ENCODE data around the gene NAGS.
"Not testable (repeated sequence)": the region's sequence is repeated elsewhere in the genome, so short reads cannot be mapped to it uniquely, and the experiment has no call there.

NAGS gene

GRCh38 chr17:44004077-44004760 lies at the start of gene NAGS:
Gene NAGS, plus strand, starts transcription at chr17:44004622. Its CDS starts 42 bp downstream, at chr17:44004664.
- no peak for DNase-seq (ENCODE audit: low read depth)
- H3K4me3 ChIP-seq (replicated peaks; ENCODE audit: low read depth, low read length), result peak within 1 kb of the TSS; percentile 64
- TF ChIP-seq, protein P1, sequence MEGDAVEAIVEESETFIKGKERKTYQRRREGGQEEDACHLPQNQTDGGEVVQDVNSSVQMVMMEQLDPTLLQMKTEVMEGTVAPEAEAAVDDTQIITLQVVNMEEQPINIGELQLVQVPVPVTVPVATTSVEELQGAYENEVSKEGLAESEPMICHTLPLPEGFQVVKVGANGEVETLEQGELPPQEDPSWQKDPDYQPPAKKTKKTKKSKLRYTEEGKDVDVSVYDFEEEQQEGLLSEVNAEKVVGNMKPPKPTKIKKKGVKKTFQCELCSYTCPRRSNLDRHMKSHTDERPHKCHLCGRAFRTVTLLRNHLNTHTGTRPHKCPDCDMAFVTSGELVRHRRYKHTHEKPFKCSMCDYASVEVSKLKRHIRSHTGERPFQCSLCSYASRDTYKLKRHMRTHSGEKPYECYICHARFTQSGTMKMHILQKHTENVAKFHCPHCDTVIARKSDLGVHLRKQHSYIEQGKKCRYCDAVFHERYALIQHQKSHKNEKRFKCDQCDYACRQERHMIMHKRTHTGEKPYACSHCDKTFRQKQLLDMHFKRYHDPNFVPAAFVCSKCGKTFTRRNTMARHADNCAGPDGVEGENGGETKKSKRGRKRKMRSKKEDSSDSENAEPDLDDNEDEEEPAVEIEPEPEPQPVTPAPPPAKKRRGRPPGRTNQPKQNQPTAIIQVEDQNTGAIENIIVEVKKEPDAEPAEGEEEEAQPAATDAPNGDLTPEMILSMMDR (IDR thresholded peaks at IDR 0.05; ENCODE audit: low read length, missing control alignments), result no peak

DNA sequence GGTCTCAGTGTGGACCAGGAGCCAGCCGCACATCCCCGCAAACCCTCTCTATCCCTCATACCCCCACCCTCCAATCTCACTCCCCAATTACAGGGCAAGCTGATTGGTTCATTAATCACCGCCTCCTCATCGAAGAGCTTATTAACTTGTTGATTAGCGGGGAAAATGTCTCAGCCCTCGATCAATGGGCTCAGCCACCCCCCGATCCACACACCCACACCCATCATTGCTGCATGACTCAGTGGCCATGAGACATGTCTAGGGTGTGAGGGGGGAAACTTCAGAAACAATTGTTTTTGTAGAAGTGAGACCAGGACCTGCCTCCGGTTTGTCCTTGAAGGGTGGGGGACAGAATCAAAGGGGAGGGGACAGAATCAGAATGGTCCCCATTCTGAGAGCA lies 48.2 kb upstream of the NAGS start:
- DNase-seq (ENCODE audit: low read depth), result no peak
- TF ChIP-seq, protein P1 (IDR thresholded peaks at IDR 0.05; ENCODE audit: low read length, missing control alignments), result no peak
- no peak overlapping the region for H3K4me3 ChIP-seq (replicated peaks; ENCODE audit: low read depth, low read length)

DNA sequence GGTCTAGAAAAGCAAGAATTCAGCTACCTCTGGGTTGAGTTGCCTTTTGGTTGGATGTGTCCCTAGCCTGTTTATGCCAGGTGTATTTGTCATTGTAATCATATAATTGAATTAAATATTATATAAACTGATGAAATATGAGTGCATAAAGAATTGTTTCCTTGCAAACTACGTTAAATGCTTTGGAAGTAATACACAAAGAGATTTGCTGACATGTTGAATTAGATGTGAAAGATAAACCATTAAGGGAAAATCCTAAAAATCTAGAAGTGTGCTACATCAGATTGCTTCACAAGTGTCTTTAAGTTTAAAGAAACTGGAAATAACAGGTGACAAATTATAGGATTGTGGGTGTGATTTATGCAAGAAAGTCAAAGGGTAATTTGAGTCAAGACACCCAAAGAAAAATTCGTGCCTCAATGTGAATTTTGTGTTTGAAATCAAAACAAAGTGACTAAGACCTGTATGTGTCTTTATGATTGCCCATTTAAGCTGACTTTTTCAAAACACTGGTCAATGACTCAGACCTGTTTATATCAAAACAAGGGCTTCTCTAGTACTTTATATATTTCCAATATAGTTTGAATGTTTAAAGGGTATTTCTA lies 45.6 kb upstream of the NAGS start:
- no peak overlapping the region for H3K4me3 ChIP-seq (replicated peaks; ENCODE audit: low read depth, low read length)
- DNase-seq (ENCODE audit: low read depth), result no peak
- TF ChIP-seq, protein P1 (IDR thresholded peaks at IDR 0.05; ENCODE audit: low read length, missing control alignments), result no peak

DNA sequence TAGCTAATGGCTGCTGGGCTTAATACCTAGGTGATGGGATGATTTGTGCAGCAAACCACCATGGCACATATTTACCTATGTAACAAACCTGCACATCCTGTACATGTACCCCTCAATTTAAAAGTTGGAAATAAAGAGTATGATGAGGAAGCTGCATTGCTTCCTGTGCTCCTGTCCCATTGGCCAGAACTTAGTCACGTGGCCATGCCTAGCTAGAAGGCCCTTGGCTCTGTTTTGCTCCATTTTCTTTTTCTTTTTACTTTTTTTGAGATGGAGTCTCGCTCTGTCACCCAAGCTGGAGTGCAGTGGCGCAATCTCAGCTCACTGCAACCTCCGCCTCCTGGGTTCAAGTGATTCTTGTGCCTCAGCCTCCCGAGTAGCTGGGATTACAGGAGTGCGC lies 43.1 kb upstream of the NAGS start:
- DNase-seq (ENCODE audit: low read depth); H3K4me3 ChIP-seq (replicated peaks; ENCODE audit: low read depth, low read length): not testable (repeated sequence)

DNA sequence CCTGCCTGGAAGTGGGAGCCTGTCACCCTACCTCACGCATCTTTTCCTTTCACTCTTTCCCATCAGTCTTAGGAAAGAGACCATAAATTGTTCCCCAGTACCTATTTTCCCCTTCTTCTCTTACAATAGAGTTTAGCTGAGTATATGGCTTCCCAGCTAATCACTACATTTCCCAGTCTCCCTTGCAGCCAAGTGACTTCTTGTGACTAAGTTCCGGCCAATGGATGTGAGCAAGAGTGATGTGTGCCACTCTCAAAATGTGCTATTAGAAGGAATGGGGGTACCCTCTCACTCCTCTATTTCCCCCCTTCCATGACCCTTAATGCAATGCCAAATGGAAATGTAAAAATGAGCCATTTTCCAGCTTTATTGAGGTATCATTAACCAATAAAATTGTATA lies 42.5 kb upstream of the NAGS start:
- H3K4me3 ChIP-seq (replicated peaks; ENCODE audit: low read depth, low read length), result no peak overlapping the region
- TF ChIP-seq, protein P1 (IDR thresholded peaks at IDR 0.05; ENCODE audit: low read length, missing control alignments), result no peak
- DNase-seq (ENCODE audit: low read depth), result no peak

DNA sequence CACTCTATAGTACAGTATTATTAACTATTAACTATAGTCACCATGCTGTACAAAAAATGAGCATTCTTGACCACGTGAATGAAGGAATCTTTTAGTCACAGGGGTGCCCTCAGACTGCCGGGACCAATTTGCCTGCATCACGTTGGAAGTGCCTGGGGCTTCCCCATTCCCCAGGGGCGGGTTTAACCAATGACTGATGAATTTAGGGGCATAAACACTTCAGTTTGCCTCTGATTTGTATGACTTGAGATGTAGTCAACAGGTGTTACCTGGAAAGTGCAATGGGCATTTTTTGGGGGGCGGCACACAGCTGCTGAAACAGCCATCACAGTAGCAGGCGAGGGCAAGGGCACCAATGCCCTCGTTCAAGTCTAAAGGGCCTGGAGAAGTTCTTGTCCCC lies 41.9 kb upstream of the NAGS start:
- no peak for DNase-seq (ENCODE audit: low read depth)
- TF ChIP-seq, protein P1 (IDR thresholded peaks at IDR 0.05; ENCODE audit: low read length, missing control alignments), result no peak
- H3K4me3 ChIP-seq (replicated peaks; ENCODE audit: low read depth, low read length), result no peak overlapping the region

- DNase-seq (ENCODE audit: low read depth), result no peak
- H3K4me3 ChIP-seq (replicated peaks; ENCODE audit: low read depth, low read length), result no peak overlapping the region
- TF ChIP-seq, protein P1 (IDR thresholded peaks at IDR 0.05; ENCODE audit: low read length, missing control alignments), result no peak
Measured at GRCh38 chr17:43966276-43966675, 38.1 kb upstream of the NAGS start.
